ENCODE data around the gene LIMD2. TPM values are rescaled to one million over a fixed set of nuclear protein-coding genes. Genes with fewer than 3 reads are reported as not detected.

Gene LIMD2
- total RNA-seq, 2 donors from 2014 or later = 3.6 to 5.6 TPM

DNA sequence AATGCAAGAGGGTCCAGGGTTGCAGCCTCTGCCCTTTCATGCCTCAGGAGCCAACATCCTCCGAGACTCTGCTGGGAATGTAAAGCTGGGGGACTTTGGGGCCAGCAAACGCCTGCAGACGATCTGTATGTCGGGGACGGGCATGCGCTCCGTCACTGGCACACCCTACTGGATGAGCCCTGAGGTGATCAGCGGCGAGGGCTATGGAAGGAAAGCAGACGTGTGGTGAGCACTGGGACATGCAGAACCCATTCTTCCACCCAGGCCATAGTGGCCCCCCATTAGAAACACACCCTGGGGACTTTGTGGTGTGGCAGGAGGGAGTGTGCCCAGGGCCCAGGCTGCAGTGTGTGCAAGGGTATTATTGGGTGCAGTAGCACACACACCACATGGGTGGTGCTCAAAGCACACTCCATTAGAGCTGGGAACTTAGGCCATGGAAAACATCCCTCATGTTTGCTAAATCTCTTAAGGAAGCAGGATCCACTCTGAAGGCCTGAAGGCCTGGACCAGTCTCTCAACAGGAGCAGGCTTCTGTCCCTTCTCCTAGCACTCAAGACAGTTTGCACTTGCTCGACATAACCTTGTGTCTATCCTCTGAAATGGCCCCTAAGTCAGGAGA is 7.6 kb downstream of the LIMD2 start:
- no peak overlapping the region for H3K4me3 ChIP-seq
- H3K9me3 ChIP-seq = no peaks in the 10 kb centered on the region
- no peaks in the 10 kb centered on the region for H3K4me1 ChIP-seq
- TF ChIP-seq, protein P1, sequence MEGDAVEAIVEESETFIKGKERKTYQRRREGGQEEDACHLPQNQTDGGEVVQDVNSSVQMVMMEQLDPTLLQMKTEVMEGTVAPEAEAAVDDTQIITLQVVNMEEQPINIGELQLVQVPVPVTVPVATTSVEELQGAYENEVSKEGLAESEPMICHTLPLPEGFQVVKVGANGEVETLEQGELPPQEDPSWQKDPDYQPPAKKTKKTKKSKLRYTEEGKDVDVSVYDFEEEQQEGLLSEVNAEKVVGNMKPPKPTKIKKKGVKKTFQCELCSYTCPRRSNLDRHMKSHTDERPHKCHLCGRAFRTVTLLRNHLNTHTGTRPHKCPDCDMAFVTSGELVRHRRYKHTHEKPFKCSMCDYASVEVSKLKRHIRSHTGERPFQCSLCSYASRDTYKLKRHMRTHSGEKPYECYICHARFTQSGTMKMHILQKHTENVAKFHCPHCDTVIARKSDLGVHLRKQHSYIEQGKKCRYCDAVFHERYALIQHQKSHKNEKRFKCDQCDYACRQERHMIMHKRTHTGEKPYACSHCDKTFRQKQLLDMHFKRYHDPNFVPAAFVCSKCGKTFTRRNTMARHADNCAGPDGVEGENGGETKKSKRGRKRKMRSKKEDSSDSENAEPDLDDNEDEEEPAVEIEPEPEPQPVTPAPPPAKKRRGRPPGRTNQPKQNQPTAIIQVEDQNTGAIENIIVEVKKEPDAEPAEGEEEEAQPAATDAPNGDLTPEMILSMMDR (IDR thresholded peaks at IDR 0.05) = no peak
- H3K9ac ChIP-seq (ENCODE audit: low read depth in 2 of 2, low read length in 2 of 2) = no peak overlapping the region
- DNase-seq = no peak
- intact Hi-C loops (cut with DNase I) = no loop called here
- no peak overlapping the region for H3K27ac ChIP-seq
- peaks cover 8% of the 10 kb centered on the region for H3K36me3 ChIP-seq
- no peaks in the 10 kb centered on the region for H3K27me3 ChIP-seq

DNA sequence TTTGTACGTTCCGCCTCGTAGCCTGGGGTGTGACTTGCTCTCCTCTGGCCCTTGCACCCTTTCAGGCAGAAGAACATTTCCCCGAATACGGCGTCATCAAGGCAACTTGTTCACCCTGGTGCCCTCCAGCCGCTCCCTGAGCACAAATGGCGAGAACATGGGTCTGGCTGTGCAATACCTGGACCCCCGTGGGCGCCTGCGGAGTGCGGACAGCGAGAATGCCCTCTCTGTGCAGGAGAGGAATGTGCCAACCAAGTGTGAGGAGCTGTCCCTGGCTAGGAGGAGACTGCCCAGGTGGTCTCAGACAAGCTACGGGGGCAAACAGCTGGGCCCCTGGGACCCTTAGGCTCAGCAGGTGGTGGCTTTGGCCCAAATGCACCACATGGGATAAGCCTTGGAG is 10.4 kb downstream of the LIMD2 start:
- H3K9me3 ChIP-seq = no peaks in the 10 kb centered on the region
- no peak for DNase-seq
- H3K4me3 ChIP-seq = no peak overlapping the region
- H3K36me3 ChIP-seq = peaks cover 8% of the 10 kb centered on the region
- TF ChIP-seq, protein P1 (IDR thresholded peaks at IDR 0.05) = no peak
- intact Hi-C loops (cut with DNase I) = no loop called here
- H3K27ac ChIP-seq = no peak overlapping the region
- H3K27me3 ChIP-seq = no peaks in the 10 kb centered on the region
- H3K9ac ChIP-seq (ENCODE audit: low read depth in 2 of 2, low read length in 2 of 2) = no peak overlapping the region
- no peaks in the 10 kb centered on the region for H3K4me1 ChIP-seq

GRCh38 chr17:63688396-63689020 is 11.4 kb downstream of the LIMD2 start:
- Histone ChIP-seq H3K27me3 (no peaks in the 10 kb centered on the region), H3K27ac (no peak overlapping the region), H3K4me1 (no peaks in the 10 kb centered on the region), H3K36me3 (peaks cover 8% of the 10 kb centered on the region), H3K9me3 (no peaks in the 10 kb centered on the region), H3K9ac (ENCODE audit: low read depth in 2 of 2, low read length in 2 of 2) (no peak overlapping the region), H3K4me3 (no peak overlapping the region)
- intact Hi-C loops (cut with DNase I) = no loop called here
- TF ChIP-seq, protein P1 (IDR thresholded peaks at IDR 0.05) = no peak
- no peak for DNase-seq

DNA sequence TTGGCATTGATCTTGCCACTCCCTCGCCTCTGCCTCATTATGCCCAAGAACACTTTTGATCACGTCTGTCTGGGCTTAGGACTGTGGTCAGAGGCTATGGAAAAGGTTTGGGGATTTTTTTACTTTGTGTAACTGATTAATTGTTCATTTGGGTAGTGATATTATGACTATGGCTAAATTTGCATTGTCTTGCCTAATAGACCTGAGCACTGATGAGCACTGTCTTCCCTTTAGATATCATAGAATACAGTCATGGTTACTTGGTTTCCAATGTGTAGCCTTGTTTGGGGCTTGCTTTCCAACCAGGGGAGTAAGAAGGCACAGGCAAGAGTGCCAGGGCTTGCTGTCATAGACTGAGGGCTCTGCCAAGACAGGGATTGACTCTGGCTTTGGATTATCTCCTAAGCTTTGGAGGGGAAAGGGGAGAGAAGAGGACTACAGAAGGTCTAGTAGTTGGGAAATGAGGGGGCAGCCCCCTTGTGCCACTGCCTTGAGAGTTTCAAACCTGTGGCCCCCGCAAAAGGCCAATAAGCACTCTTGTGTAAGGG is 13.7 kb downstream of the LIMD2 start:
- no peak overlapping the region for H3K27ac ChIP-seq
- TF ChIP-seq, protein P1 (IDR thresholded peaks at IDR 0.05) = no peak
- H3K4me1 ChIP-seq = no peaks in the 10 kb centered on the region
- H3K27me3 ChIP-seq = no peaks in the 10 kb centered on the region
- no peak overlapping the region for H3K9ac ChIP-seq (ENCODE audit: low read depth in 2 of 2, low read length in 2 of 2)
- intact Hi-C loops (cut with DNase I) = no loop called here
- H3K36me3 ChIP-seq = peaks cover 8% of the 10 kb centered on the region
- no peaks in the 10 kb centered on the region for H3K9me3 ChIP-seq
- no peak for DNase-seq
- no peak overlapping the region for H3K4me3 ChIP-seq

- no peaks in the 10 kb centered on the region for H3K4me1 ChIP-seq
- H3K36me3 ChIP-seq = peaks cover 8% of the 10 kb centered on the region
- H3K9ac ChIP-seq (ENCODE audit: low read depth in 2 of 2, low read length in 2 of 2) = no peak overlapping the region
- H3K27ac ChIP-seq = no peak overlapping the region
- no peak overlapping the region for H3K4me3 ChIP-seq
- DNase-seq = no peak
- H3K27me3 ChIP-seq = no peaks in the 10 kb centered on the region
- intact Hi-C loops (cut with DNase I) = no loop called here
- TF ChIP-seq, protein P1 (IDR thresholded peaks at IDR 0.05) = no peak
- no peaks in the 10 kb centered on the region for H3K9me3 ChIP-seq
Observed at GRCh38 chr17:63685578-63685977, 14.3 kb downstream of the LIMD2 start.

All from colonic mucosa (tissue), 4 donors.